PFSK-1 (cell line): ENCODE data around the gene DSC2. TPM values are rescaled to one million over a fixed set of nuclear protein-coding genes. Genes with fewer than 3 reads are reported as not detected.

Source experiments
- FOXP2 ChIP-seq: optimal IDR thresholded peaks from 2 replicates; pipeline ENCODE3; 2011; ENCODE audit warnings: borderline replicate concordance, control low read depth, inconsistent platforms; ENCODE audit not compliant: insufficient read depth; ENCODE audit errors: extremely low read length, extremely low read depth
- POLR2AphosphoS5 ChIP-seq: IDR thresholded peaks from 2 replicates; pipeline ENCODE4 v1.6.1; 2012; ENCODE audit warnings: low read depth, mild to moderate bottlenecking, control low read depth, low read length, moderate library complexity
- SIN3A ChIP-seq: IDR thresholded peaks from 2 replicates; pipeline ENCODE4 v1.6.1; 2012; ENCODE audit warnings: mild to moderate bottlenecking, low read length, moderate library complexity, borderline replicate concordance; ENCODE audit not compliant: insufficient read depth
- TAF1 ChIP-seq: IDR thresholded peaks from 2 replicates; pipeline ENCODE4 v1.6.1; 2012; ENCODE audit warnings: low read length, control low read depth, borderline replicate concordance; ENCODE audit not compliant: insufficient read depth
- polyA plus RNA-seq: library from polyadenylated mRNA; unstranded; fragments of >200 nt; gene quantifications from one replicate; pipeline ENCODE4 v1.2.1, GENCODE V29; 2012; ENCODE audit warnings: low read depth, missing spikeins; ENCODE audit not compliant: insufficient read length
- TF ChIP-seq, protein P1 (sequence below), 2 experiments: IDR thresholded peaks; 2 replicates each; pipeline versions ENCODE4 v1.6.1 to v1.8.0; 2011 to 2012; ENCODE audit warnings: low read depth in 2 of 2, low read length in 2 of 2, control low read depth in 1 of 2, inconsistent platforms in 1 of 2, mild to moderate bottlenecking in 1 of 2, moderate library complexity in 1 of 2; ENCODE audit not compliant: insufficient read depth in 1 of 2

DSC2 gene
- polyA plus RNA-seq = not detected

DNA sequence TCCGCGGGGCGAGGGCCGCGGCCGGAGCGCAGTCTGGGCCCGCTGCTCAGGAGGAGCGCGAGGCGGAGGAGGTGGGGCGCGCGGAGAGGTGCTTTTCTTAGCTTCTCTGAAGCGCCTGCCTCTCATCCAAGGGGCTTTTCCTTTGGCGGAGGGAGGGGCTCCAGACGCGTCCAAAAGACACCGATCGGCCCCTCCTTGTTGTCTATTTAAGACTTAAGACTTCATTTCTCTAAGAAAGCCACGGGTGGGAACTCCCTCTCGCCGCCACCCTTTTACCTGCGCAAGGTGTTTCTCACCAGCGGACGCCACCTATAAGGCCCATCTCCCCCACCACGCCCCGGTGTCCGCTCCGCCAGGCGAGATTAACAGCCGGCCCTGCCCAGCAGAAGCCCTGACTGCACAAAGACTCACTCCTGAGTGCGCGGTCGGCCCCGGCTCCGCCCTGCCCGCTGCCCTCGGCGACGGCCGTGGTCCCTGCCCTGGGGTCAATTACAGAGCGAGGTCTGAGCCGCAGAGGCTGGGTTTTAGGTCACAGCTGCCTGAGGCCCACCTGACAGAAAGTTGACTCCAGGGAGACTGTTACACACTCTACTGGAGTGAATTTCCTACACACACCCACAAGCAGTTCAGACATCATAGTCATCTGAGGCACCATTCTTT, at the start of gene DSC2:
DSC2 (minus strand) TSS at position 397 of the 660 bp plus-strand sequence. CDS start 450 bp downstream, outside the sequence.
- TF ChIP-seq TAF1 = no peak
- TF ChIP-seq POLR2AphosphoS5 = no peak
- TF ChIP-seq FOXP2 = no peak
- TF ChIP-seq SIN3A = no peak
- TF ChIP-seq, protein P1, sequence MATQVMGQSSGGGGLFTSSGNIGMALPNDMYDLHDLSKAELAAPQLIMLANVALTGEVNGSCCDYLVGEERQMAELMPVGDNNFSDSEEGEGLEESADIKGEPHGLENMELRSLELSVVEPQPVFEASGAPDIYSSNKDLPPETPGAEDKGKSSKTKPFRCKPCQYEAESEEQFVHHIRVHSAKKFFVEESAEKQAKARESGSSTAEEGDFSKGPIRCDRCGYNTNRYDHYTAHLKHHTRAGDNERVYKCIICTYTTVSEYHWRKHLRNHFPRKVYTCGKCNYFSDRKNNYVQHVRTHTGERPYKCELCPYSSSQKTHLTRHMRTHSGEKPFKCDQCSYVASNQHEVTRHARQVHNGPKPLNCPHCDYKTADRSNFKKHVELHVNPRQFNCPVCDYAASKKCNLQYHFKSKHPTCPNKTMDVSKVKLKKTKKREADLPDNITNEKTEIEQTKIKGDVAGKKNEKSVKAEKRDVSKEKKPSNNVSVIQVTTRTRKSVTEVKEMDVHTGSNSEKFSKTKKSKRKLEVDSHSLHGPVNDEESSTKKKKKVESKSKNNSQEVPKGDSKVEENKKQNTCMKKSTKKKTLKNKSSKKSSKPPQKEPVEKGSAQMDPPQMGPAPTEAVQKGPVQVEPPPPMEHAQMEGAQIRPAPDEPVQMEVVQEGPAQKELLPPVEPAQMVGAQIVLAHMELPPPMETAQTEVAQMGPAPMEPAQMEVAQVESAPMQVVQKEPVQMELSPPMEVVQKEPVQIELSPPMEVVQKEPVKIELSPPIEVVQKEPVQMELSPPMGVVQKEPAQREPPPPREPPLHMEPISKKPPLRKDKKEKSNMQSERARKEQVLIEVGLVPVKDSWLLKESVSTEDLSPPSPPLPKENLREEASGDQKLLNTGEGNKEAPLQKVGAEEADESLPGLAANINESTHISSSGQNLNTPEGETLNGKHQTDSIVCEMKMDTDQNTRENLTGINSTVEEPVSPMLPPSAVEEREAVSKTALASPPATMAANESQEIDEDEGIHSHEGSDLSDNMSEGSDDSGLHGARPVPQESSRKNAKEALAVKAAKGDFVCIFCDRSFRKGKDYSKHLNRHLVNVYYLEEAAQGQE (IDR thresholded peaks at IDR 0.05; ENCODE audit: insufficient read depth in 1 of 2, low read depth in 2 of 2, low read length in 2 of 2) = no peak

DNA sequence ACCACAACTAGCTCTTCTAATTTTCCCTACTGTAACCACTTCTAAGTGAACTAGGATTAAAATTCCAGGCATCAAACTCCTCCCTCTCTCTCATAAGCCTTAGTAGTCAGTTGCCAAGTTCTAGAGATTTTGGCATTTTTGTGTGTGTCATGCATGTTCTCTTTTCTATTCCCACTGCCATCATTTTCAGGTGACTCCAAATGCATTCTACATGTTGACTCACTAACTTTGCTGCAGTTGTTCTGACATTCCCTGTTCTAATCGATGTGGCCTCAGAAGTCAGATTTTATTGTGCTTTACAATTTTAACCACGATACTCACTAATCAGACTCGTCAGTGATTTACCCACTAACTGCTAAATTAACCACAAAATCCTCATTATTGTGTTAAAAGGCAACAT, 47.1 kb upstream of the DSC2 start:
- TF ChIP-seq, protein P1 (IDR thresholded peaks at IDR 0.05; ENCODE audit: insufficient read depth in 1 of 2, low read depth in 2 of 2, low read length in 2 of 2) = no peak
- TF ChIP-seq TAF1 (no peak), FOXP2 (no peak)

DNA sequence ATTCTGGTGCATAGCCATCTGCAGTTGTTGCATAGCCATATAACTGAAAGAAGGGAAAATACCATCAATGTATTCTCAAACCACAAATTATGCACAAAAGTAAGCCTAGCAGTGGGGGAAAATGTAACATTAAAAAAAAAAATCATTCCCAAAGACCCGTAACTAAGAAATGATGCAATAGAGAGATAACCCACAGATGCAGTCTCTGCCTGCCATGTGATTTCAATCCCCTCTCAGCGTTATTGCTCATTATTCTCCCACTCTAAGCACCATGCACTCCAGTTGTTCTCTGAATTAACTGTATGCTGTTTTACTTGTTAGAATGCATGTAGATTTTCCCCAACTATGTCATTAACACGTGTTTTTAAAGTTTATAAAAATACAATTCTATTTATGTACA, 46.4 kb upstream of the DSC2 start:
- TF ChIP-seq, protein P1 (IDR thresholded peaks at IDR 0.05; ENCODE audit: insufficient read depth in 1 of 2, low read depth in 2 of 2, low read length in 2 of 2) = no peak
- TF ChIP-seq FOXP2 (no peak), TAF1 (no peak), SIN3A (no peak), POLR2AphosphoS5 (no peak)

DNA sequence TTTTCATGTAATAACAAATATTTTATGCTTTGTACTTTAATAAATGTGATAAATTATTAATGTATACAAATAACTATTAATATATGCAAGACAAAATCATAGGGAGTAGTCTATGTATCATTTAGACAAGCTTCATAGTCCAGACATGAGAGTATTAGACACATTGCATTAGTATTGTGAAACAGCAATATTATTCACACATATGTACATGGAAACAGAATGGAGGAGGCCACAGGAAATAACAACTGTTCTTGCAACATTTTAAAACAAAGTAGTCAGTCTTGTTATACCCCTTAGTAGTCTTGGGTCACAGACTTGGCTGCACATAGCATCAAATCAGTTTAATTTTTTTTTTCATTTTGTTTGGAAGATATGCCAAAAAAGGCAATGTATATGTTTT, 44.6 kb upstream of the DSC2 start:
- no peak for TF ChIP-seq FOXP2
- no peak for TF ChIP-seq SIN3A
- no peak for TF ChIP-seq POLR2AphosphoS5
- TF ChIP-seq, protein P1 (IDR thresholded peaks at IDR 0.05; ENCODE audit: insufficient read depth in 1 of 2, low read depth in 2 of 2, low read length in 2 of 2) = no peak

DNA sequence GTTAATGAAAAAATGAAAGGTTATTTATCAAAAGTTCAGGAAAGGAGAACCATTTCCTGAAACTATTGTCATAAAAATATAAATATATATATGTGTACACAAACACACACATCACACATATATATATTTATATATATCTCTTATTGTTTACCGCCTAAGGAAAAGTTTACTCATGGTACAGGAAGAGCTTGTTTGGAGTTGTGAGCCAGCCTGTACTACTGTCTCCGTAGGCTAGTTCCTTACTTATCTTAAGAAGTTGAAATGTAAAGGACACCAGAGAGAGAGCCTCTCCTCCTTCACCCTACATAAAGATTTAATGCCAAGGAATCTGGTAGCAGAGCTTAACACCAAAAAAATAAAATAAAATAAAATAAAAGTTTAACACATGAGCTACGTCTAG, 40.8 kb upstream of the DSC2 start:
- no peak for TF ChIP-seq FOXP2
- no peak for TF ChIP-seq POLR2AphosphoS5
